ENCODE results near the gene CACTIN.
"Not testable (repeated sequence)": the region's sequence is repeated elsewhere in the genome, so short reads cannot be mapped to it uniquely, and the experiment has no call there.

CACTIN gene

GRCh38 chr19:3626473-3627350 is at the start of gene CACTIN:
TSS of gene CACTIN (minus strand) at chr19:3626790. CDS start at chr19:3626762, 28 bp downstream.
- peak; percentile 99 for DNase-seq

- no peak for DNase-seq
These were observed 48.4 kb upstream of the CACTIN start for GRCh38 chr19:3674784-3675543.

DNA sequence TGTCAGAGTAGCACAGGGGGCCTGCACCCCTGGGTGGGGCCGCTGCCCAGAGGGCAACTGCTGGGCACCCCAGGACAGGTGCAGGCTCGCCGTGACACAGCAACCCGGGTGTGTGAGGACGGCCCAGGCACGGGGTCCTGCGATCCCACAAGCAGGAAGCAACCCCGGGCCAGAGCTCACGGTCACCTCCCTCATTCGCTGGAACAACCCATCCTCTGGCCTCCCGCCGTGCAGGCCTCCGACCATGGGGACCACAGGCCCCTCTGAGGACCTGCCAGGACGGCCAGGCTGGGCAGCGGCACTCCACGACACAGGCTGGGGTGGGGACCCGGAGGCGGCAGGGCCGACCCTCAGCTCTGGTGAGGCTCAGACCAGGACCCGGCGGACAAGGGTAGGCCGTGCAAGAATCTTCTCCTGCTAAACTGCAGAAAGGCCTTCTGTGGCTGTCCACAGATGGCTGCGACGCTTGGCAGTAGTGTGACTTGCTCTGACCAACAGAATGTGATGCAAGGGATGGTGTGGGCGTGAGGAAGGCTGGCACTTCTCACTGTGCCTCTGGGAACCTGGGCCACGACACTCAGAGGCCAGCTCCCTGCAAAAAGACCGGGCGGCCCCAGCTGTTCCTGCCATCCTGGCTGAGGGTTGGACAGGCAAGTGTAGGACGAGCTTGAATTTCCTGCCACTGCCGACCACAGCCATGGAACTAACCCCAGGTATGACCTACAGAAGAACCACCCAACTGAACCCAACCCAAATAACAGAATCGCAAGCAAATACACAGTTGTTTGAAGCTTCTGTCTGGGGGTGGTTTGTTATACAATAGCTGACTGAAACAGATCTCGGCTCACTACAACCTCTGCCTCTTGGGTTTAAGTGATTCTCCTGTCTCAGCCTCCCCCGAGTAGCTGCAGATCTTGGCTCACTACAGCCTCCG is 47.2 kb upstream of the CACTIN start:
- no peak for DNase-seq

GRCh38 chr19:3672993-3673392 is 46.4 kb upstream of the CACTIN start:
- no peak for DNase-seq

GRCh38 chr19:3672575-3672948 is 46.0 kb upstream of the CACTIN start:
- DNase-seq, result no peak

DNA sequence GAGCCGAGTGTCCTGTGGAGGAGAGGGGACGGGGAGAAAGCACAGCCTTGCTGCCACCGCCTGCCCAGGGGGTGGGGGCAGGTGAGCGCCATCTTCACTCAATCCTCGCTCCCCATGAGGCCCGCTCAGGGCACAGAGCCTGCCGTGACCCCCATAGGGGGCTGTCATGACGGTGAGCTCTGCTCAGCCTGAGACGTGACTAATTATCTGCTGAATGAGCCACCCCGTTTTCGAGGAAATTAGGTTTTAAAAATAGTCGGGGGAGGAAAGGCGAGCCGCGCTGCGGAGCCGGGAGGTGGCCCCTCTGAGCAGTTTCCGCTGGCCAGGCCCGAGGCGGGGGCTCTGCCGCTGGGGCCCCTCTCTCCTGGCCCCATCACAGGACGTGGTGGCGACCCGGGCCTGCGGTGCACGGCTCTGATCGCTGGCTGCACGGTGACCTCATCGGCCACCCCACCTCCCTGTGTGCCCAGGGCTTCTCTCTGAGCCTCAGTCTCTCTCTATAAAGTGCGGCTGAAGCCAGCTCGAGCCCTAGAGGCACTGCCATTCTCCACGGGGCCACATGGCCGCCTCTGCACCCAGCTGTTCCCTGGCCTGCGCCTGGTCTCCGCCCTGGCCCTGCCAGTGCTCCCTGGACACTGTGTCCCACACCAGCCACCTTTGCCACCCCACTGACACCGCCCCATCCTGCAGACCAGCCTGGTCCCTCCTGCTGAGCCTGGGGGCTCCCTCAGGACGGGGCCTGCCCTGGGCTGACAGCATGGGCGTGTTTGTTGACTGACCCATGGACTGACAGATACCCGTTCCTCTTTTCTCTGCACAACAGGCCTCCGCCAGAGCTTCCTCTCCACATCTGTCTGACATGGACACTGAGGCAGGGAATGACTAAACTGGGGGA is 45.3 kb upstream of the CACTIN start:
- peak; percentile 11 for DNase-seq

DNA sequence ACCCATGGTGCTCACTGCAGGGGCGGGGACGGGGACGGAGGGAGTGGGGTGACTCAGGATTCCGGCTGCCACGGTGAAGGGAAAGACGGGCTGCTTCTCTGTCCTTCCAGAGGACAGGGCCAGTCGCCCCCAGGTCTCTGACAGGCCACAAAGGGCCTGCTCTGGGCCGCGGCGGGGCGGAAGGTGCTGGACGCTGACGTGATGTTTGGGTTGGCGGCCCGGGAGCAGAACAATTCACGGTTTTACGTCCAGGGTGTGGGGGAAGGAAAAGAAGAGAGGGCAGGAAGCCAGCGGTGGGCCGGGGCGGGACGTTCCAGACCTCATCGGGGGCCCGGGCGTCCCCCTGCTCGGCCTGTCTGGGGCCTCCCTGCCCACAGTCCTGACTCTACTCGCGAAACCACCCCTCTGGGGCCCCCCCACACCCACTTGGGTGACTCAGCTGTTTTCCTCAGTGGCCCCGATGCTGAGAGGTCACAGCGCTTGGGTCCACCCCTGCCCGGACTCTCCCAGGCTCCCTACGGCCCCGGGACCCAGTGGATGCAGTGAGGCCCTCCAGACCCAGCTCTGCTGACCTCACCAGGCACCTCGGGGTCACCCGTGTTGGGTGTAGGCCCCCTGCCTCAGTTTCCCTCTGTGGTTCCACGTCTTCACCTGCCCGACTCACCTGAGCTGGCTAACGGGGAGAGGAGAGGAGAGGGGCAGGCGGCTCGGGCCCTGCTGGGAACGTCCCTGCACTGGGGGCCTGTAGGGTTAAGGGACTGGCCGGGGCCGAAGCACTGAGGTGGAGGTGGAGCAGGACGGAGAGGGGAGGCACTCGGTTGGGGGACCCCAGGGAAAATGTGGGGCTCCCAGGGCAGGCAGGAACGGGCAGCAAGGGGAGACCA is 44.4 kb upstream of the CACTIN start:
- peak; percentile 41 for DNase-seq

GRCh38 chr19:3669947-3670795 is 43.6 kb upstream of the CACTIN start:
- DNase-seq, result no peak

DNA sequence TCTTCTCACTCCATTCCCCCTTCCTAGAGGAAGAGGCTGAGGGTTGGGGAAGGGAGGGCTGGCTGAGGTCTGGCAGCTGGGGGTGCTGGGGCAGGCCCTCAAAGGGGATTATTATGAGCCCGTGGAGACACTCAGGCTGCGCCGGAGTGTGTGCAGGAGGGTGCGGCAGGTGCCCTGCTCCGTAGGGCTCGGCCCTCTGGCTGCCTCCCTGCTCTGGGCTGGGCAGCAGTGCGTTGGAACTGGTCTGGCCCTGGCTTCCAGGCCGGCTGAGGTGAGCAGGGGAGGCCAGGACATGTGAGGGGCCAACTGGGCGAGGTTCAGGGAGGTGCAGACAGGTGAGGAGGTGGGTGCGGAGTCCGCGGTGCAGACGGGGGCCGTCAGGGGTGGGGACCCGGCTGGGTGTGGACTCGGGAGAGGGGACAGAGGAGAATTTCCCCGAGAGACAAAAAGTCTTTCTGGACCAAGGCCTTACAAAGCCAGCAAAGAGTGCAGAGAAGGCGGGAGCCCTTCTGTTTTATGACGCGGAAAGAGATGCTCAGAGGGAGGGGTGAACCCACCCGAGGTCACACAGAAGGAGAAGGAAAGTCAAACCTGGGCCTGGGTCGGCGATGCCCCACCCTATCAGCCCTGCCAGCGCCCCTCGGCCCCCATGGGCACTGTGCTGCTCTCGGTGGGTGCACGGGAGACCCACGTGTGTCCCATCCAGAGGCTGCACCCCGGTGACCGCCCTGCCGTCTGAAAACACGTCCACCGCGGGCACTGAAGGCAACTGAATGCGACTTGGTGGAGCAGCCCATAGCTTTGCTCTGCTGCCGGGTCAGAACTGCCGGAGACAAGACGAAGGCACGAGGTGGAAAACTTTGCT is 42.7 kb upstream of the CACTIN start:
- no peak for DNase-seq

- DNase-seq, result no peak
These were observed 41.9 kb upstream of the CACTIN start for GRCh38 chr19:3668331-3669081.

GRCh38 chr19:3667766-3668165 is 41.2 kb upstream of the CACTIN start:
- DNase-seq, result no peak

- no peak for DNase-seq
These were observed 40.5 kb upstream of the CACTIN start for GRCh38 chr19:3667037-3667638.

GRCh38 chr19:3666545-3666856 is 39.9 kb upstream of the CACTIN start:
- not testable (repeated sequence) for DNase-seq

DNA sequence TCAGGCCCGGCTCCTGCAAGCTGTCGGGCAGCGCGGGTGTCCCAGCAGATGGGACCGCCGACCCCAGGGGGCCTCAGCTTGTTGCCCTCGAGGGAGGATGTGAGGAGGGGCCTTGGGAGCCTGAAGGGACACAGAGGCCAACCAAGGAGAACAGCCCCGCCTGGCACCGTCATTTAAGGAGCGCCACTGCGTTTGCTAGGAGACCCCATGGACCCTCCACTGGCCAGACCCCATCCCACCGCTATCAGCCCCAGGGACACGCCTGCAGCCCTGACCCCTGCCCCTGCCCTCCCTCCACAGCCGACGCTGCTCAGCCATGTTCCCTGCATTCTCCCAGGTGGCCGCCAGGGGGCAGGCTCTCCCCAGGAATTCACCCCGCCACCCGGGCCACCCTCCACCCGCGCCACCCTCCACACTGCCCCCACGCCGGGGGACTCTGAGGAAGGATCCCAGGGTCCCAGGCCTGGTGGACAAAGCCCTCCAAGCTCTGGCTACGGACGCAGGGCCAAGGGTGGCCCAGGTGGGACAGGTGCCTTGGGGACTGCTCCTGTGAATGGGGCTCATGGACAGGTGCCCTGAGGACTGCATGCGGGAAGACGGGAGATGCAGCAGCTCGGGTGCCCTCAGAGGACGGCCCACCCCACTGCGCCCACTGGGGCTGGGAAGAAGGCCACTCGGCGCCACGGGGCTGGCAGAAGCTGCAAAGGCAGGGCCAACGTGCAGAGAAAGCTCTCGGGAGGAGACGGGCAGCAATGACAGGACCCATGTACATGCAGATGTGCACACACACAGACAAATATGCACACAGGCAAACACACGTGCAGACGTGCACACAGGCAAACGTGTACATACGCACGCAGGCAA is 39.3 kb upstream of the CACTIN start:
- DNase-seq, result peak; percentile 77

DNA sequence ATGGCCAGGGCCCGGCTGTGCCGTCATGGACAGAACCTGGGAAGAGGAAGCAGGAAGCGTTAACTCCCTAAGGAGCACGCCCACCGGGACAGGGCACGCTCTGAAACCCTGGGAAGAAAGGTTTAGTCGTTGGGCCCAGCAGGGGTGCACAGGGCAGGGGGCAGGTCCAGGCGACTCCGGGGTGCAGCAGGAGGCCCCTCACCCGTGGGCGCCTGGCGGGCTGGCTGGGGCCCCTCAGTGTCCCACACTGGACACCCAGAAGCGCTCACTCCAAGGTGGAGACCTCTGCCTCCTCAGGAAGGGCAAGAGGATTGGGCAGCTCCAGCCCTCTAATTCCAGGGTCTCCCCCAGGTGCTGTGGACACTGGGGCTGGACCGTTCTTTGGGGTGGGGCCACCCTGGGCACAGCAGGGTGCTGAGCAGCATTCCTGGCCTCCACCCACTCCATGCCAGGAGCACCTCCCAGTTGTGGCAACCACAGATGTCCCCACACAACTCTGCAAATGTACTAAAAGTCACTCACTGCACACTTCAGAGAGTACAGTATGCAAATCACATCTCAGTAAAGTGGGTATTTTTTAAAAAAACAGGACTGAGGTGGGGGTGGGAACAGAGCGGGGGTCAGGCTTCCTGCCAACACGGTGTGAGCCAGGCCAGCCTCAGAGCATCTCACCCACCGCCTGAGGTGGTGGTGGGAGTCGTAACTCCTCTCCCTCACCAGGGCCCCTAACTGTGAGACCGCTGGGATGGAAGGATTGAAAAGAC is 38.5 kb upstream of the CACTIN start:
- DNase-seq, result no peak

GRCh38 chr19:3663838-3664237 is 37.2 kb upstream of the CACTIN start:
- no peak for DNase-seq
